HG03064 (cell line): ENCODE measurements around the gene ALG1.
"Not testable (repeated sequence)": the region's sequence is repeated elsewhere in the genome, so short reads cannot be mapped to it uniquely, and the experiment has no call there.

Experiments used
- ATAC-seq: cut with Tn5 transposase; IDR thresholded peaks from one replicate; pipeline ENCODE4 v1.9.1; 2021; ENCODE audit warnings: low read depth; ENCODE audit not compliant: unreplicated experiment

ALG1 gene

GRCh38 chr16:5044011-5044540, 27.6 kb upstream of the ALG1 start:
- ATAC-seq, result no peak

GRCh38 chr16:5044581-5044980, 27.1 kb upstream of the ALG1 start:
- ATAC-seq, result not testable (repeated sequence)

DNA sequence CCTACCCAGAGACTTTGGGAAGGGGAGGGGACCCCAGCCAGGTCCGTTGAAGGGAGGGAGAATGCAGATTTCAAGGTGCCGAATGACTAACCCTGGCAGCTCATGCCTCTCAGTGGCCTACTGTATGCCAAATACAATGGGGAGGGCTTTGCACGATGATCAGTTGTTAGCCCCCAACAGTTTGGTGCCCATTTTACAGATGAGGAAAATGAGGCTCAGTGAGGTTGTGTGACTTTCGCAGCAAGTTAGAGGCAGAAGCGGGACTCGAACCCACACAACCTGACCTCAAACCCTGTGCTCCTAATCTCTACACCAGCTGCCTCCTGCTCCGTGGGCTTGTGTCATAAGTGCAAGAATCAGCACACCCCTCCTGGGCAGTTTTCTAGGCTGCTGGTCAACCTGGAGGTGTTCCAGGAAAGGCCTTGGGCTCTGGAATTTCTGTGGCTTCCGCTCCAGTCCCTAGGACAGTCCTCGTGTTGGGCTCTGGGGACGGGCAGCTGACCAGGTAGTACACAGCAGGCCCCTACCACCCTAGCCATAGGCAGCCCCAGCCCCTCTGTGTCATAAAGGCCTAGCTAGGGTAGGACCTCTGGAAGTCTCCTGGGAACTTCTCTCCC, 26.0 kb upstream of the ALG1 start:
- ATAC-seq, result no peak

DNA sequence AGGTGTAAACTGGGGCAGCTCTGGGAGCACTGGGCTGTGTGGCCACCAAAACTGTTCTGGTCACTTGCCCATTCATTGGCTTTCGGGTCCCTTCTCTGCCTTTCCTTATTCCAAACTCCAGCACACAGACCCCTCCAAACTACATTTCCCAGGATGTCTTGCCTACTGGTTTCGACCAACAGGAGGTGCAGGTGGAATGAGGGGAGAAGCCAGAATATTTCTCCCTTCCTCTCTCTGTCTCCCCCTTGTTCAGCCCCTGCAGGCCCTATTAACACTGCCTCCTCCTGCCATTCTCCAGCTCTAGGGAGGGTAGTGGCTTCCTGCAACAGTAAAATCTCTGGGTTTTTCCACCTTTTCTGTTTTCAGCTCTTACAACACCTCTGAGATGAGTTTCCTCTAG, 24.7 kb upstream of the ALG1 start:
- no peak for ATAC-seq

DNA sequence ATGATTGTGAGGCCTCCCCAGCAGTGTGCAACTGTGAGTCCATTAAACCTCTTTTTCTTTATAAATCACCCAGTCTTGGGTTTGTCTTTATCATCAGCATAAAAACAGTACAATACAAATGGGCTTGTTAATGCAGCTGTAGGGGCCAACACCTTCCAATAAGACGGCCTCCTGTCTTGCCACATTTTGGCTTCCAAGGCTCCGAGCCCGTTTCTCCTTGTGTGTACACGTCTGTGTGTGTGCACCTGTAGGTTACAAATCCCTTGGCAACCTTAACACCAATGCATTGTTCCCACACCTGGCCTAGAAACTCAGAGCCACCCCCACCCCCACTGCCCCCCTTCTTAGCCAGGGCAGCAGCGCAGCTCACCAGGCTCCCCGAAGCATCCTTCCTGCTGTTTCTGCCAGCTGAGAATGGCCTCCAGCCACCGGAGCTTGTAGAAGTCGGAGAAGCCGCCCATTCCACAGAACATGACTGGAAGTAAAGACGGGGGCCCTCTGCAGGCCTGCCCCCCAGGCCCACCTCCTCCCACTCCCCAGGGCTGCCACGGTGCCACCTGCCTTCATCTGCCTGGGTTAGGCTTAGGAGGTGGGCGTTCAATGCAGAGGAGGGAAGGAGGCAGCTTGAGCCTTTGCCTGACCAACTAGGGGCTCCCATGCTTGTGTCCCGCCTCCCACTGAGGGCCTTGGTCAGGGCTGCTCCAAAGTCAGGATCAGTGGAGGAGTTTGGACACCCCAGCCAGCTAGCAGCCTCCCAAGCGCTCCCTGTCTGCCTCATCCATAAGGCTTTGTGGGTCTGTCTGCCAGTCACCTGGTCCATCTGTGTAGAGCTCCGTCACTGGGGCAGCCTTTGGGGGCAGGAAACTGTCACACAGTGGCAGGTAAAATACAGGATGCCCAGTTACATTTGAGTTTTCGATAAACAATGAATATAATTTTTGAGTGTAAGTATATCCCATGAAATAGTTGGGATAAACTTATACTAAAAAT, 16.5 kb upstream of the ALG1 start:
- ATAC-seq, result no peak

DNA sequence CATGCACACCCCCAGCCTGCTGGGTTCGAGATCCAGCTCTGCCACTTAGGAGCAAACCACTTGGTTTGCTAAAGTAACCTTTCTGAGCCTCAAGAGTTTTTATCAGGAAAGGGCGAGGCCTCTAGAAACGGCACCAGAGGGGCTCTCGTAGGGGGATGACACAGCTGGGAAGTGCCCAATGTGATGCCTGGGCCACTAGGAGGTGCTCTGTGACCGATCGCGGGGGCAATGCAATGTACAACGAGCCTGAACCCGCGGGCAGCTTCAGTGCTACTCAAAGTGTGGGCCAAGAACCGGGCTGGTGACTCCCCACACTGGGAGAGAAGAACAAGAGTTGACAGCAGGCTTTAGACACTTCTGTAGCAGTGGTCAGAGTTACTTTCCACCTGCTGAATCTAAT, 15.3 kb upstream of the ALG1 start:
- ATAC-seq, result no peak

DNA sequence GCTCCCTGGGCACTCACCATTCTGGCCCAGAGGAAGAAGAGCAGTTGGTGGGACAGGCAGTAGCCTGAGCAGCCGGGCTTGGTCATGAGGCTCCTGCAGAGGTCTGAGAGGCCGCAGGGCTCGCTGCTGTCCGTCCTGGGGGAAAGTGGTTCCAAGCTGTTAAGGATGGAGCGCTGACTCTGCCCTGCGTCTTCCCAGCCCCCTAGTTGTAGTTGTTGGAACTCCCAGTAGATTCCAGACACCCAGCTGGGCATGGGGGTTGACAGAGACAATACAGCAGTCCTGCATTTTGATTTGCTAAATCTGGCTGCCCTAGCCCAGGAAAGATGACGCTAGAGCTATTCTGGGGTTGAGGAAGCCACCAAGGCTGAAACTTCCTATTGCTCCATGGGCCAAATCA, 13.2 kb upstream of the ALG1 start:
- ATAC-seq, result no peak

- ATAC-seq, result no peak
These were observed 12.1 kb upstream of the ALG1 start for GRCh38 chr16:5059386-5060072.

DNA sequence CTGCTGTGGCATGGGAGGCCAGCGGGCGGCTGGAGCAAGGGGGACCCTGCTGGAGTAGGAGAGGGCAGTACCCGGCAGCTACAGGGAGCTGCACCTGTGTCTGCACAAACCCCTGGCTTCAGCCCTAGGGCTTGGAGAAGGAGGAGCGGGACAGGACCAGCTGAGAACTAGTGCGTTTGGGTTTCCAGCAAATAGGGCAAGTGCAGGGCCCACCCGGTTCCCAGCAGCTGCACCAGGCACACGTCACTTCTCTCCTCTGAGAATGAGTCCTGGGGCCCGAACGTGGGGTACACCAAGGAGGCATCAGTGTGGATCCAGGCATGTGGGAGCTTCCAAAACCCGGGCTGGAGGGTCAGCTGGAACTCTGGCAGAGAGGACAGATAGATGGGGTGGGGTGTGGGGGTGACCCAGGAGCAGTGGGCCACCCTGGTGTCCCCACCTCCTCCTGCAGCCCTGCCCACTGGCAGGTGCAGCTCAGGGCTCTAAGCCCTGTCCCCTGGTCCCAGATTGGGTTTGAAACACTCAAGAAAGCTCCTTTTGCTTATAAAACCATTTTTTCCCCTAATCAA, 11.5 kb upstream of the ALG1 start:
- ATAC-seq, result no peak

- no peak for ATAC-seq
These were observed 9.6 kb upstream of the ALG1 start for GRCh38 chr16:5062051-5062450.

DNA sequence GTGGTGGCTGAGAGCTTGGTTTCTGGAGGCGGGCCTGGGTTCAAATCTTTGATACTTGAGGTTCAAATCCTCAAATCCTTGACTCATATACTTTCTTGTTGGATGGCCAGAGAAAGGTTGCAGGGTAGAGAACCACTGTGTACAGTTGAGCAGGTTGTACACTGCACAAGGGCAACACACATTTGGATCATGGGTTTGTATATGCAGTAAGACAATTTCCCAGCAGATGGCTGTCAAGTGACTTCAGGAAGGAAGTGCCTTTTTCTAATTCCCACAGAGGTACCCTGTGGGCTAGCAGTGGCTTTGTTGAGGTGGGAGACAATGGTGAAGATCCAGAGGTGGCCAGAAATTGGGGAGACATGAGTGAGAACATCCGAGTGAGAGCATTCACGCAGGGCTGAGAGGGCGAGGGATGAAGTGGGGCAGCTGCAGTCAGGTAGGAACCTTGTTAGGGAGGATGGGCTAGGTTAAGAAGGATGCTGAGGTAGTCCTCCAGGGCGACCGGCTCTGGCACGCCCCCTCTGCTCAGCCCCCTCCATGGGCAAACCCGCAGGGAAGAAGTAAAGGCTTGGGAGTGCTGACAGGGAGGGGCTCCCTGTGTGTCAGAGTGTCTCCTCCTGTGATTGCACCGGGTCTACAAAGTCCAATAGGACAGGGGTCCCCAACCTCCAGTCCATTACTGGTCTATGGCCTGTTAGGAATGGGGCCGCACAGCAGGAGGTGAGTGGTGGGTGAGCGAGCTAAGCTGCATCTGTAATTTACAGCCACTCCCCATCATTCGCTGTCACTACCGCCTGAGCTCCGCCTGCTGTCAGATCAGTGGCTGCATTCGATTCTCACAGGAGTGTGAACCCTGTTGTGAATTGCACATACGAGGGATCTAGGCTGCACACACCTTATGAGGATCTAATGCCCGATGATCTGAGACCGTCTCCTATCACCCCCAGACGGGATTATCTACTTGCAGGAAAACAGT, 8.6 kb upstream of the ALG1 start:
- no peak for ATAC-seq

DNA sequence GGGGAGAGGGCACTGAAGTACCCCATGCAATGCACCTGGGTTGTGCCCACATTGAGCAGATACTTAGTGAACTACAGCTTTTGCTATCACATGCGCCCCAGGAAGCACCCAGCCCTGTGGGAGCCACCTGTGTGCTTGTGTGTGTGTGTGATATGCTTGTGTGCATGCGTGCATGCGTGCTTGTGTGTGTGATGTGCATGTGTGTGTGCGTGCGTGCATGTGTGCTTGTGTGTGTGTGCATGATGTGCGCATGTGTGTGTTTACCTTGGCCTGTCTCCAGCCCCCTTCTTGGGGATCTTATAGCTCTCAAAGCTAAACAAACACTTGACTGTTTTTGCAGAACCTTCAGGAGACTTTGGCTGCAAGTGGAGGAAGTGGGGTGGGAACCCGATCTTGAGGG, 6.7 kb upstream of the ALG1 start:
- no peak for ATAC-seq

GRCh38 chr16:5065326-5065725, 6.3 kb upstream of the ALG1 start:
- ATAC-seq, result no peak

DNA sequence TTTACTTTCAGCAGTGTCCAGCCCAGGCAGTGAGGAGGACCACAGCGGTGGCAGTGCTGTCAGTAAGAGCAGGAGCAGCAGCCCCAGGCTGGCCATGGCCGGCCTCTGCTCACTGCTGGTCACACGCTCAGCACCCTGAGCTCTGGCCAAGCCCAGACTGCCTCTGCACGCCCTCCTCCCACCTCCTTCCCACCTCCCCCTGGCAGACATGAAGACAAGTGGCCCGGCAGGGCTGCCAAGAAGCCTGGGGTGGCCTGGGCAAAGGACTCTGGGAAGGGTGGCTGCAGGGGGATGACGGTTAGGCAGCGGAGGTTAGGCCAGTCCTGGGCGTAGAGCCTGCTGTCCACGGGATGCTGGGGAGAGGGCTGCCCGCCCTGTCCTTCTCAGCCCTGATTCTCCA, 5.8 kb upstream of the ALG1 start, which contains the start of gene C16orf89:
TSS of gene C16orf89 (minus strand) at position 144 of the 400 bp plus-strand sequence. CDS start at position 96, 48 bp downstream.
- no peak for ATAC-seq

GRCh38 chr16:5066511-5066910, 5.1 kb upstream of the ALG1 start:
- ATAC-seq, result no peak

DNA sequence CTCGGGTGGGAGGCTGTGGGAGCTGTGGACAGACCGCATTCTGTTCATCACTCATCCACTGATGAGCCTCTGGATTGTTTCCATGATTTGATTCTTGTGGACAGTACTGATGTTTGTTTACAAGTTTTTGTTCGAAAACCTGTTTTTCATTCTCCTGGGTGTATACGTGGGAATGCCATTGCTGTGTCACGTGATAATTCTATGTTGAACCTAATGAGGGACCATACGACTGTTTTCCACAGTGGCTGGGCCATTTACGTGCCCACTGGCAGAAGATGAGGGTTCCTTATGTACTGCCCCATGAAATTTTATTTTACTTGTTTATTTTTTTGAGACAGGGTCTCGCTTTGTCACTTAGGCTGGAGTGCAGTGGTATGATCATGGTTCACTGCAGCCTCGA, 2.6 kb upstream of the ALG1 start:
- ATAC-seq, result no peak

- ATAC-seq, result no peak
These were observed 1.8 kb upstream of the ALG1 start for GRCh38 chr16:5069854-5070253.

- ATAC-seq, result no peak
These were observed 1.0 kb upstream of the ALG1 start for GRCh38 chr16:5070431-5071186.

- ATAC-seq, result no peak
These were observed 332 bp upstream of the ALG1 start for GRCh38 chr16:5071341-5071680.
